Endometrial microvascular endothelial cells (primary cell): ENCODE measurements around the gene HMGXB3. TPM values are rescaled to one million over a fixed set of nuclear protein-coding genes. Genes with fewer than 3 reads are reported as not detected.

Experiments used
- in situ Hi-C: cut with HindIII; loops from 2 replicates; pipeline ENCODE4 v1.10.0; 2017; ENCODE audit warnings: low sequenced_read_pairs, low pct_unique_long_range_greater_than_20kb; ENCODE audit errors: inconsistent ontology term
- total RNA-seq: library from RNA; depleted of rRNA; stranded (reverse); fragments of >200 nt; gene quantifications from one replicate; pipeline ENCODE4 v1.2.3, GENCODE V29; 2015; ENCODE audit errors: inconsistent ontology term

Gene HMGXB3
- total RNA-seq, 1 donor from 2014 or later = 26.0 TPM

- in situ Hi-C loops = no loop called here
Measured at GRCh38 chr5:150062216-150062922, 61.8 kb downstream of the HMGXB3 start.

- in situ Hi-C loops = no loop called here
Measured at GRCh38 chr5:150063638-150064037, 63.1 kb downstream of the HMGXB3 start.

GRCh38 chr5:150064681-150065220, 64.2 kb downstream of the HMGXB3 start:
- in situ Hi-C loops = no loop called here

DNA sequence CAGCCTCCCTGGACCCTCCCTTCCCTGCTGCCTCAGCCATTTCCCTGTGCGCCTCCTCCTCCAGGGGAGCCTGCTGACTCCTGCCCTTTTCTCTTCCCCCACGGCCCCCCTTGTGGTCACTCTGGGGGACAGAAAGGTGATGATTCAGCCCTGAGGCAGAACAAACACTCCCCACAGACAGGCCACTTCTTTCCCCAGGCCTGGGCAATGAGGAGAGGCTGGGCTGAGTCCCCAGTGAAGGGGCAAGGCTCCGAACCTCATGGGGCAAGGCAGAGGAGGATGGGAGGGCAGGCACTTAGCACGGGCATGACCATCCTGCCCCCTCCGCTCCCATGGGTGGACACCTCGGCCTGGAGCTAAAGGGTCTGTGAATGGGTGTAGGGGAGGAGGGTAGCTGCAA, 64.8 kb downstream of the HMGXB3 start:
- in situ Hi-C loops = no loop called here

DNA sequence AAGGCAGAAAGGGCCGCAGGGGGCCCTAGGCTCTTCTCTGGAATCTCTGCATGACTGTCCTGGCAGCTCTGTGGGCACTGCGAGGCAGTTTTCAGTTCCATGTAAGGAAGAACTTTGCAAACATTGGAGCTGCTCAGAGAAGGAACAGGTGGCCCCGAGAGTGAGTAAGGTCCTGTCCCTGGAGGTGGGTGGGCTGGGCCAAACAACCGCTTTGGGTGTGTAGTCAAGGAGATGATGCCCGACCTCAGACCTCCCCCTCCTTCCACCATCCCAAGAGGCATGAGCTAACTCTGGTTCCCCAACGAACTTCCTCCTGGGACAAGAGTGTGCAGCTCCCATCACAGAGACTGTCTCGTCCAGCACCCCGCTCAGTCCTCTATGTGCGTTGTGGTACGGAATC, 65.3 kb downstream of the HMGXB3 start:
- in situ Hi-C loops = no loop called here

DNA sequence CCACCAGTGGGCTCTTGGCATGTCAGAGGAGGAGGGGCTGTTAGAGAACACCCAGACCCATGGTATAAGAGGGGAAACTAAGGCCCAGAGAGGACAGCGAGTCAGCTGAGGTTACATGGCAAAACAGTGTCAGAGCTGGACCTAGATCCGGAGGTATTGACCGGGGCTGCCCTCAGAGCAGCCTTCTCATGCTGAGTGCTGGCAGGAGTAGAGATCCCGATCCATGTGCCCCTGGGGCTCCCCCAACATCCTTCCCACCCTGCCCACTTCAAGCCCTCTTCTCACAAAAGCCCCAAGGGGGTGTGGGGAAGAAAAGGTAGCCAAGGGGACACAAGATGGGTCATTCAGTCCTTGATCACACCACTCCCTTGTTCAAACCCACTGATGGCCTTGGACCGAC, 65.9 kb downstream of the HMGXB3 start:
- in situ Hi-C loops = no loop called here

DNA sequence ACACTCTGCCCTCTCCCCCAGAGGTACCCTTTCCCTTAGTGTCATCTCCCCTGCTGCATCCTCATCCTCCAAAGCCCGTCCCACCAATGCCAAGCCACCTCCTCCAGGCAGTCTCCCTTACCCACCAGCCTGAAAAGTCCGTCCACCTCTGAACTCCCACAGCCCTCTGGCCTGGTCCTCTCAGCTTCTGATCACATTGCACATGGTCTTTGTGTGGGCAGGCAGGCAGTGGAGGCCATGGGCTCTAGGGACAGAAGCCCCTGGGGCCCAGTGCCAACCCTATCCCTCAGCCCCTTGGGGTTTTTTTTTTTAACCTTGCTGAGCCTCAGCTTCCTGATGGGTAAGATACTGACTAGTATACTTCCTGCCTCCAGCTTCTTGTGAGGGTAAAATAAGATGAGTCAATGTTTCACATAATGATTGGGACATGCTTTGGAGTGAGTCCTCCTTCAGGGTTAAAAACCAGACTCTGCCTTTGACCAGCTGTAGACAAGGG, 66.4 kb downstream of the HMGXB3 start:
- in situ Hi-C loops = no loop called here

- in situ Hi-C loops = no loop called here
Measured at GRCh38 chr5:150067405-150067960, 66.9 kb downstream of the HMGXB3 start.

GRCh38 chr5:150068071-150068470, 67.5 kb downstream of the HMGXB3 start:
- in situ Hi-C loops = no loop called here

- in situ Hi-C loops = no loop called here
Measured at GRCh38 chr5:150068472-150068871, 67.9 kb downstream of the HMGXB3 start.

GRCh38 chr5:150068961-150069645, 68.6 kb downstream of the HMGXB3 start:
- in situ Hi-C loops = no loop called here

DNA sequence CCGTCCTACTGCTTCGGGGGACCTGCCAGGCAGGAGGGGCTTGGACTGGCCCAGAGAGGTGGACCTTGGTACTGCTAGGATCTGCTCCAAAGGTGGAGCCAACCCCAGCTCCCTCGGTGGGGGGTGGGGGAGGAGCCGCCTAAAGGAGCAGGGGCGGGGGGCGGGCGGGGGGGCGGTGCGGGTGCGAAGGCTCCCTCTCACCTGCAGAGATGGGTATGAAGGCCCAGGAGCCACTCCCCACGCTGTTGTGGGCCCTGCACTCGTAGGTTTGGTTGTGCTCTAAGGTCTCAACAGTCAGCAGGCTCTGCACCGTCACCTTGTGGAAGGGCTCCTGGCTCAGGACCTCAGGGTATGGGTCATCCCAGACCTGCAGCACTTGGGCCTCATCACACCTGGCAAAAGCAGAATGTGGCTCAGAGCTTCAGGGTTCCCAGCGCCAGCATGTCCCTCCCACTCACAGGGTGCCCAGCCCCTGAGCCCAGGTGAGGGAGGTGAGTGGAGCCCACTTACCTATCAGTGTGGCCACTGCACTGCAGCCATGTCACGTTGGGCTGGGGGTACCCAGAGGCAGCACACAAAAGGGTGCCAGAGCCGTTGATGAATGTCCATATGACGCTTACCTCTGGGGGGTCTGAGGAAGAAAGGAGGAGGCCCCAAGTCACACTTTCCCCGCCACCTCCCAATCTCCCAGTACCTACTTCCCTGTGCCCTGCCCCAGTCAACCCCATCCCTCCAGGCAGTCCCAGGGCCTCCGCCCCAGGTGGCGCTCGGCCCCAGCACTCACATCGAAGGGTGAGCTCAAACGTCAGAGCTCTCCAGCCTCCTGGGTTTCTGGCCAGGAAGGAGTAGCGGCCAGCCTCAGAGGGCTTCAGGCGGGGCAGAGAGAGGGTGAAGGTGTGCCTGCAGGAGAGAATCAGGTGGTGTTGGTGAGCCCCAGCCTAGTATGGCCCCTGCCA, 69.4 kb downstream of the HMGXB3 start:
- in situ Hi-C loops = no loop called here

- in situ Hi-C loops = no loop called here
Measured at GRCh38 chr5:150070821-150071220, 70.3 kb downstream of the HMGXB3 start.

DNA sequence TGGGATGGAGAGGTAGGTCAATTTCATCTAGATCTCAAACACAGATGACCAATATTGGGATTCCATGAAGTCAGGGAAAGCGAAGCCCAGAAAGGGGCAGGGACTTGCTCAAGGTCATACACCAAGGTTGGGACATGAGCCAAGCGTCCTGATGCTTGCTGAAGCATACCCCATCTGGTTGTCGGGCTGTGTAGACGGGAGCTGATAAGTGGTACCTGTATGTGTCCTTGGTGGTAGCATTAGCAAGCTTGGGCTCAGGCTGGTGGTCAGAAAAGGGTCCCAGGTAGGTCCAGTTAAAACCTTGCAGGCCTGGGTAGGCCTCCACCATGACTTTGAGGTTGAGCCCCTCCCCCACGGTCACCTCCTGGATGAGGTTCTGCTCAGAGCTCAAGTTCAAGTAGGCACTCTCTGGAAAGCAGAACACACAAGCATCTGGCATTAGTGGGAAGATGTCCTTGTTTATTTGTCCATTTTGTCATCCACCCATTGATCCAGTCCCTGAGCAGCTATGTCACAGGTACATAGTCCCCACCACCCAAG, 72.6 kb downstream of the HMGXB3 start:
- in situ Hi-C loops = no loop called here

DNA sequence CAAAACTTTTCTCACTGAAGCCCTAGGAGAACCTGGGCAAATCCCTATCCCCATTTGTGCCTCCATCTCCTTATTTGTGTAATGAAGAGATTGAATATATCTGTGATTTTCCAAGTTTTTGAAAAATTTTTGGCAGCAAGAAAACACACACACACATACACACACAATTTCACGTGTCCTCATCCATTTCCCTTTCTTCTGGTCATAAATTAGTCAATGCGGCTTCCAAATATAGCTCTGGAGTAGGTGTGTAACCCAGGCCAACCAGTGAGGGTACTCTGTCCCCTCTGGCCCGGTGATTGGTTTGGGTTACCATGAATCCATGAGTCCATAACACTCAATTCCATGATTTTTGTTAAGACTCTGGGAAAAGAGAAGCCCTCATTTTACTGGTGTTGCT, 73.1 kb downstream of the HMGXB3 start:
- in situ Hi-C loops = no loop called here

DNA sequence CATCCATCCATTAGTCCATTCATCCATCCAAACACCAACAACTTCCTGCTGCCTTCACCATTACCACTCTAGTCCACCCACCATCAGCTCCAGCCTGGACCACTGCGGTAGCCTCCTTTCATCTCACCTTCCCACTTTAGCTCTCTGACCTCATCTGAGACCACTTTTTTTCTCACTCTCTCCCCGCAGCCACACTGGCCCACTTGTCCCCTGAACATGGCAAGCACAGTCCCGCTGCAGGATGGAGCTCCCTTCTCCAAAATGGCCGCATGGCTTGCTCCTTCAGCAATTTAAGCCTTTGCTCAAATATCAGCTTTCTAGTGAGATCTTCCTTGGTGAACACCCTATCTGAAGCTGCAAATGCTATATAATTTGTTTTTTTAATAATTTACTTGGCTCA, 74.7 kb downstream of the HMGXB3 start:
- in situ Hi-C loops = no loop called here

DNA sequence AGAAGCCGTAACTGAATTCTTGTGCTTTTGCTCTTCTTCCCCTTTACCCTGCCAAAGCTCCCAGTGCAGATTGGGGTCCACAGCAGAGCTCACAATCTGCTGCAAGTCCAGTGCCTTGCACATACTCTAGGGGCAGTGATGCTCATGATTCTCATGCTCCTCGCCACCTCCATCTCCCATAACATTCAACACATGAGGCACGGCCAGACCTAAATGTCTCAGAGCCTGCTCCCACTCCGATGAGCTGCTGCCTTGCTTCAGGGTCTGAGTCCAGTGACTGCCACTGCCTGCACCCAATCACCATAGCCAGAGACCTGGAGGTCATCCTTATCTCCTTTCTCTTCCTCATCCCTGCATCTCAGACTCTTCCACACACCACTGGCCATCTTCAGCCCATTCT, 75.3 kb downstream of the HMGXB3 start:
- in situ Hi-C loops = no loop called here

GRCh38 chr5:150077060-150077459, 76.5 kb downstream of the HMGXB3 start:
- in situ Hi-C loops = no loop called here
